Neural cell (in vitro differentiated cells): Measurements from ENCODE around the gene AMPH.

Experiments used
- CTCF ChIP-seq: fragments of 450-650 bp; IDR thresholded peaks from 2 replicates; pipeline ENCODE4 v1.5.1; 2014; ENCODE audit warnings: antibody characterized with exemption, mild to moderate bottlenecking, moderate library complexity; ENCODE audit not compliant: poor library complexity, severe bottlenecking
- EP300 ChIP-seq: fragments of 450-650 bp; conservative IDR thresholded peaks from 2 replicates; pipeline ENCODE4 v1.6.1; 2014; ENCODE audit warnings: antibody characterized with exemption, mild to moderate bottlenecking, moderate library complexity; ENCODE audit not compliant: poor library complexity, severe bottlenecking
- EZH2 ChIP-seq: fragments of 200-600, 300-800 bp; shearing (Covaris generic), sonication (generic); IDR thresholded peaks from 2 replicates; pipeline ENCODE4 v1.6.1; 2014; ENCODE audit warnings: antibody characterized with exemption, low read length, borderline replicate concordance, mild to moderate bottlenecking; ENCODE audit not compliant: insufficient read depth, poor library complexity, severe bottlenecking
- MXI1 ChIP-seq: fragments of 450-650 bp; conservative IDR thresholded peaks from 2 replicates; pipeline ENCODE4 v1.6.1; 2014; ENCODE audit warnings: antibody characterized with exemption, mild to moderate bottlenecking; ENCODE audit not compliant: poor library complexity, severe bottlenecking
- POLR2AphosphoS5 ChIP-seq: IDR thresholded peaks from 2 replicates; pipeline ENCODE4 v1.6.1; 2012
- TF ChIP-seq, protein P1 (sequence below): IDR thresholded peaks from 2 replicates; pipeline ENCODE4 v1.6.1; 2012; ENCODE audit warnings: borderline replicate concordance

DNA sequence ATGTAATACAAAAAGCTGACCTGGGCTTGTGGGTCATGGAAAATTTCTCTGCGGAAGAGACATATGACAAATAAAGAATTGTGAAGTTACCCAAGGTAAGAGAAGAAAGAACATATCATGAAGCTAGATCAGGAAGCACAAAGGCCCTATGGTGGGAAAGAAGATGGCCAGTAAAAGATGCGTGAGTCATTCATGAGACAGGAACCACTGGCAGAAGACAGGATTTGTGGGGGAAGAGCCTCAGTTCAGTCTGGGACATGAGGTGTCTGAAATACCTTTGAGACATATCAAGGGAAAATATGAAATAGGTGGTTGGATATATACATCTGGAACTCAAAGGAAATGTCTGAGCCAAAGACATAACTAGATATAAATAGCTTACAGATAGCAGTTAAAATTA lies 27.7 kb upstream of the AMPH start:
- no peak for TF ChIP-seq CTCF
- no peak for TF ChIP-seq POLR2AphosphoS5
- TF ChIP-seq EP300: no peak
- no peak for TF ChIP-seq EZH2
- no peak for TF ChIP-seq MXI1
- TF ChIP-seq, protein P1, sequence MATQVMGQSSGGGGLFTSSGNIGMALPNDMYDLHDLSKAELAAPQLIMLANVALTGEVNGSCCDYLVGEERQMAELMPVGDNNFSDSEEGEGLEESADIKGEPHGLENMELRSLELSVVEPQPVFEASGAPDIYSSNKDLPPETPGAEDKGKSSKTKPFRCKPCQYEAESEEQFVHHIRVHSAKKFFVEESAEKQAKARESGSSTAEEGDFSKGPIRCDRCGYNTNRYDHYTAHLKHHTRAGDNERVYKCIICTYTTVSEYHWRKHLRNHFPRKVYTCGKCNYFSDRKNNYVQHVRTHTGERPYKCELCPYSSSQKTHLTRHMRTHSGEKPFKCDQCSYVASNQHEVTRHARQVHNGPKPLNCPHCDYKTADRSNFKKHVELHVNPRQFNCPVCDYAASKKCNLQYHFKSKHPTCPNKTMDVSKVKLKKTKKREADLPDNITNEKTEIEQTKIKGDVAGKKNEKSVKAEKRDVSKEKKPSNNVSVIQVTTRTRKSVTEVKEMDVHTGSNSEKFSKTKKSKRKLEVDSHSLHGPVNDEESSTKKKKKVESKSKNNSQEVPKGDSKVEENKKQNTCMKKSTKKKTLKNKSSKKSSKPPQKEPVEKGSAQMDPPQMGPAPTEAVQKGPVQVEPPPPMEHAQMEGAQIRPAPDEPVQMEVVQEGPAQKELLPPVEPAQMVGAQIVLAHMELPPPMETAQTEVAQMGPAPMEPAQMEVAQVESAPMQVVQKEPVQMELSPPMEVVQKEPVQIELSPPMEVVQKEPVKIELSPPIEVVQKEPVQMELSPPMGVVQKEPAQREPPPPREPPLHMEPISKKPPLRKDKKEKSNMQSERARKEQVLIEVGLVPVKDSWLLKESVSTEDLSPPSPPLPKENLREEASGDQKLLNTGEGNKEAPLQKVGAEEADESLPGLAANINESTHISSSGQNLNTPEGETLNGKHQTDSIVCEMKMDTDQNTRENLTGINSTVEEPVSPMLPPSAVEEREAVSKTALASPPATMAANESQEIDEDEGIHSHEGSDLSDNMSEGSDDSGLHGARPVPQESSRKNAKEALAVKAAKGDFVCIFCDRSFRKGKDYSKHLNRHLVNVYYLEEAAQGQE: no peak
